Measurements from ENCODE around the gene TADA3.
A peak's percentile ranks its signal among the peaks of the same experiment; 100 is the strongest.

TADA3 gene

GRCh38 chr3:9736831-9737230, 55.4 kb downstream of the TADA3 start:
- peaks cover 93% of the 10 kb centered on the region for H3K36me3 ChIP-seq
- no peaks in the 10 kb centered on the region for H3K9me3 ChIP-seq (ENCODE audit: severe bottlenecking)
- H3K27me3 ChIP-seq (ENCODE audit: insufficient read depth, low read depth, severe bottlenecking) = no peaks in the 10 kb centered on the region
- H3K4me3 ChIP-seq (ENCODE audit: low read depth, low read length) = no peak overlapping the region
- TF ChIP-seq CTCF (IDR thresholded peaks at IDR 0.05; ENCODE audit: low read depth, low read length) = no peak
- H3K27ac ChIP-seq = no peak overlapping the region
- DNase-seq = no peak

GRCh38 chr3:9732740-9733115, 59.5 kb downstream of the TADA3 start:
- TF ChIP-seq CTCF (IDR thresholded peaks at IDR 0.05; ENCODE audit: low read depth, low read length) = no peak
- no peak for DNase-seq
- peaks cover 57% of the 10 kb centered on the region for H3K36me3 ChIP-seq
- H3K4me3 ChIP-seq (ENCODE audit: low read depth, low read length) = peak overlapping the region; percentile 75
- no peaks in the 10 kb centered on the region for H3K9me3 ChIP-seq (ENCODE audit: severe bottlenecking)
- no peaks in the 10 kb centered on the region for H3K27me3 ChIP-seq (ENCODE audit: insufficient read depth, low read depth, severe bottlenecking)
- peak overlapping the region; percentile 99; the same call in 1 of the 2 replicates for H3K27ac ChIP-seq

GRCh38 chr3:9732080-9732739, 60.1 kb downstream of the TADA3 start:
- Histone ChIP-seq H3K27me3 (ENCODE audit: insufficient read depth, low read depth, severe bottlenecking) (no peaks in the 10 kb centered on the region), H3K4me3 (ENCODE audit: low read depth, low read length) (peak overlapping the region; percentile 75), H3K9me3 (ENCODE audit: severe bottlenecking) (no peaks in the 10 kb centered on the region), H3K36me3 (peaks cover 52% of the 10 kb centered on the region), H3K27ac (peak overlapping the region; percentile 99)
- DNase-seq = no peak
- TF ChIP-seq CTCF (IDR thresholded peaks at IDR 0.05; ENCODE audit: low read depth, low read length) = no peak

- DNase-seq = peak; percentile 99
- Histone ChIP-seq H3K27ac (peak within 1 kb of the TSS; percentile 99), H3K4me3 (ENCODE audit: low read depth, low read length) (peak within 1 kb of the TSS; percentile 75), H3K36me3 (peaks cover 44% of the 10 kb centered on the region), H3K27me3 (ENCODE audit: insufficient read depth, low read depth, severe bottlenecking) (no peaks in the 10 kb centered on the region), H3K9me3 (ENCODE audit: severe bottlenecking) (no peaks in the 10 kb centered on the region)
- TF ChIP-seq CTCF (IDR thresholded peaks at IDR 0.05; ENCODE audit: low read depth, low read length) = no peak
Observed at GRCh38 chr3:9731206-9732079, 60.8 kb downstream of the TADA3 start, which contains the start of gene BRPF1. TSS of gene BRPF1 (plus strand) at chr3:9731735. CDS start at chr3:9734141, 2,406 bp downstream.

- Histone ChIP-seq H3K4me3 (ENCODE audit: low read depth, low read length) (peak overlapping the region; percentile 75), H3K27me3 (ENCODE audit: insufficient read depth, low read depth, severe bottlenecking) (no peaks in the 10 kb centered on the region), H3K36me3 (peaks cover 37% of the 10 kb centered on the region), H3K27ac (peak overlapping the region; percentile 67), H3K9me3 (ENCODE audit: severe bottlenecking) (no peaks in the 10 kb centered on the region)
- no peak for DNase-seq
- no peak for TF ChIP-seq CTCF (IDR thresholded peaks at IDR 0.05; ENCODE audit: low read depth, low read length)
Observed at GRCh38 chr3:9730657-9731205, 61.5 kb downstream of the TADA3 start.

Measured in WERI-Rb-1 (cell line).